OCI-LY1 (cell line): ENCODE results near the gene FOXJ1.

Experiments
- H2AFZ ChIP-seq: fragments of 200-600 bp; sonication (generic), shearing (Covaris generic); 2 replicates; pipeline ENCODE4 v1.6.0; 2014; ENCODE audit warnings: antibody characterized with exemption, mild to moderate bottlenecking, low read length
- H3F3A ChIP-seq: fragments of 200-600 bp; sonication (generic), shearing (Covaris generic); 2 replicates; pipeline ENCODE4 v1.6.0; 2014; ENCODE audit warnings: mild to moderate bottlenecking, antibody characterized with exemption, low read length, moderate library complexity; ENCODE audit not compliant: insufficient read depth
- H3K27ac ChIP-seq: fragments of 200-600 bp; sonication (generic); 2 replicates; pipeline ENCODE4 v1.5.1; 2014; ENCODE audit warnings: low read length, mixed run types, mild to moderate bottlenecking, low read depth; ENCODE audit not compliant: poor library complexity, severe bottlenecking
- H3K27me3 ChIP-seq: fragments of 200-600 bp; sonication (generic); 2 replicates; pipeline ENCODE4 v1.6.0; 2014; ENCODE audit warnings: antibody characterized with exemption, mild to moderate bottlenecking, low read length, moderate library complexity; ENCODE audit not compliant: insufficient read depth
- H3K36me3 ChIP-seq: fragments of 200-600 bp; sonication (generic); 2 replicates; pipeline ENCODE4 v1.6.1; 2014; ENCODE audit warnings: mild to moderate bottlenecking, antibody characterized with exemption, low read length, moderate library complexity, mixed read lengths; ENCODE audit not compliant: insufficient read depth
- H3K4me1 ChIP-seq: fragments of 200-600 bp; sonication (generic); 2 replicates; pipeline ENCODE4 v1.5.1; 2014; ENCODE audit warnings: mild to moderate bottlenecking, low read length, moderate library complexity; ENCODE audit not compliant: insufficient read depth, severe bottlenecking
- H3K4me2 ChIP-seq: fragments of 200-600 bp; sonication (generic), shearing (Covaris generic); 2 replicates; pipeline ENCODE4 v1.6.1; 2014; ENCODE audit warnings: low read length
- H3K4me3 ChIP-seq: fragments of 200-600 bp; sonication (generic); 2 replicates; pipeline ENCODE4 v1.5.1; 2014; ENCODE audit warnings: low read length, low read depth, mild to moderate bottlenecking, mixed read lengths; ENCODE audit not compliant: poor library complexity, severe bottlenecking
- H3K79me2 ChIP-seq: fragments of 200-600 bp; shearing (Covaris generic); 2 replicates; pipeline ENCODE4 v1.6.1; 2016; ENCODE audit warnings: mixed run types, low read length, mixed read lengths; ENCODE audit not compliant: insufficient read depth
- H3K9ac ChIP-seq: fragments of 200-600 bp; sonication (generic), shearing (Covaris generic); 2 replicates; pipeline ENCODE4 v1.6.1; 2014; ENCODE audit warnings: mild to moderate bottlenecking, low read length, mixed read lengths
- H3K9me2 ChIP-seq: fragments of 200-600 bp; sonication (generic), shearing (Covaris generic); 2 replicates; pipeline ENCODE4 v1.6.1; 2014; ENCODE audit warnings: low read depth, mild to moderate bottlenecking, low read length, mixed read lengths
- H3K9me3 ChIP-seq: fragments of 200-600 bp; shearing (Covaris generic); 2 replicates; pipeline ENCODE4 v1.6.1; 2014; ENCODE audit warnings: low read length, mixed read lengths
- H4K20me1 ChIP-seq: fragments of 200-600 bp; sonication (generic), shearing (Covaris generic); 2 replicates; pipeline ENCODE4 v1.6.0; 2016; ENCODE audit warnings: mild to moderate bottlenecking, low read length; ENCODE audit not compliant: insufficient read depth
- EZH2 ChIP-seq: fragments of 200-600 bp; sonication (generic), shearing (Covaris generic); IDR thresholded peaks from 2 replicates; pipeline ENCODE4 v1.8.0; 2017; ENCODE audit warnings: borderline replicate concordance, mixed run types, mild to moderate bottlenecking, antibody characterized with exemption, low read length, moderate library complexity, mixed read lengths
- TF ChIP-seq, protein P1 (sequence below): fragments of 200-600 bp; sonication (generic), shearing (Covaris generic); IDR thresholded peaks from 2 replicates; pipeline ENCODE4 v1.5.1; 2017; ENCODE audit warnings: mild to moderate bottlenecking, antibody characterized with exemption, low read length, moderate library complexity, mixed read lengths

The FOXJ1 gene

DNA sequence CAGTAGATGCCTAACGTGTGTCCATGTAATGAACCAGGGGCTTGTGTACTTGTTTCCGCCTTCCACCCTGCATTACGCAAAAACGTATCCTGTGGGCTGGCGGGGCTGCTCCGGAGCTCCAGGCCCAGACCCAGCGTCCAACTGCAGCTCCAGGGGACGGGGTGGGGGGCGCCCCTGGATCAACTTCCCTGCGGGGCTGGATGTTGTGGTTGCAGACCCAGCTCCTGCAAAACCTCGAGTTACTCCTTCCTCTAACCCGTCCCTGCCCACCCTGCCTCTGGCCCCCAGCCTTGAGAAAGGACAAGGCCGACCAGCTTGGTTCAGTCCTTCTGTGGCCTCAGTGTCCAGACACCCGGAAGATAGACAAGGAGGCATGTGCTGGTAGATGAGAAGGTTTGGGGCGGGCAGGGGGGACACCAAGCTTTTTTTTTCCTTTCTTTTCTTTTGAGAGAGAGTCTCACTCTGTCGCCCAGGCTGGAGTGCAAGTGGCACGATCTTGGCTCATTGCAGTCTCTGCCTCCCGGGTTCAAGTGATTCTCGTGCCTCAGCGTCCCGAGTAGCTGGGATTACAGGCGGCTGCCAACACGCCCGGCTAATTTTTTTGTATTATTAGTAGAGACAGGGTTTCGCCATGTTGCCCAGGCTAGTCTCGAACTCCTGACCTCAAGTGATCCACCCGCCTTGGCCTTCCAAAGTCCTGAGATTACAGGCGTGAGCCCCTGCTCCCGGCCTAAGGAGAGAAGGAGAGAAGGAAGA lies 36.7 kb downstream of the FOXJ1 start:
- Histone ChIP-seq H2AFZ (no peak overlapping the region), H3K9me2 (no peaks in the 10 kb centered on the region), H3K4me3 (peak overlapping the region; percentile 87), H3F3A (no peaks in the 10 kb centered on the region), H3K4me1 (peaks cover 12% of the 10 kb centered on the region), H3K79me2 (no peaks in the 10 kb centered on the region), H3K9ac (peak overlapping the region; percentile 80; the same call in 1 of the 2 replicates), H3K4me2 (peak overlapping the region; percentile 95), H3K27ac (no peak overlapping the region), H4K20me1 (no peaks in the 10 kb centered on the region), H3K36me3 (peaks cover 20% of the 10 kb centered on the region; the same call in 1 of the 2 replicates), H3K9me3 (no peaks in the 10 kb centered on the region), H3K27me3 (no peaks in the 10 kb centered on the region)
- TF ChIP-seq, protein P1, sequence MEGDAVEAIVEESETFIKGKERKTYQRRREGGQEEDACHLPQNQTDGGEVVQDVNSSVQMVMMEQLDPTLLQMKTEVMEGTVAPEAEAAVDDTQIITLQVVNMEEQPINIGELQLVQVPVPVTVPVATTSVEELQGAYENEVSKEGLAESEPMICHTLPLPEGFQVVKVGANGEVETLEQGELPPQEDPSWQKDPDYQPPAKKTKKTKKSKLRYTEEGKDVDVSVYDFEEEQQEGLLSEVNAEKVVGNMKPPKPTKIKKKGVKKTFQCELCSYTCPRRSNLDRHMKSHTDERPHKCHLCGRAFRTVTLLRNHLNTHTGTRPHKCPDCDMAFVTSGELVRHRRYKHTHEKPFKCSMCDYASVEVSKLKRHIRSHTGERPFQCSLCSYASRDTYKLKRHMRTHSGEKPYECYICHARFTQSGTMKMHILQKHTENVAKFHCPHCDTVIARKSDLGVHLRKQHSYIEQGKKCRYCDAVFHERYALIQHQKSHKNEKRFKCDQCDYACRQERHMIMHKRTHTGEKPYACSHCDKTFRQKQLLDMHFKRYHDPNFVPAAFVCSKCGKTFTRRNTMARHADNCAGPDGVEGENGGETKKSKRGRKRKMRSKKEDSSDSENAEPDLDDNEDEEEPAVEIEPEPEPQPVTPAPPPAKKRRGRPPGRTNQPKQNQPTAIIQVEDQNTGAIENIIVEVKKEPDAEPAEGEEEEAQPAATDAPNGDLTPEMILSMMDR, result no peak
- TF ChIP-seq EZH2, result no peak

DNA sequence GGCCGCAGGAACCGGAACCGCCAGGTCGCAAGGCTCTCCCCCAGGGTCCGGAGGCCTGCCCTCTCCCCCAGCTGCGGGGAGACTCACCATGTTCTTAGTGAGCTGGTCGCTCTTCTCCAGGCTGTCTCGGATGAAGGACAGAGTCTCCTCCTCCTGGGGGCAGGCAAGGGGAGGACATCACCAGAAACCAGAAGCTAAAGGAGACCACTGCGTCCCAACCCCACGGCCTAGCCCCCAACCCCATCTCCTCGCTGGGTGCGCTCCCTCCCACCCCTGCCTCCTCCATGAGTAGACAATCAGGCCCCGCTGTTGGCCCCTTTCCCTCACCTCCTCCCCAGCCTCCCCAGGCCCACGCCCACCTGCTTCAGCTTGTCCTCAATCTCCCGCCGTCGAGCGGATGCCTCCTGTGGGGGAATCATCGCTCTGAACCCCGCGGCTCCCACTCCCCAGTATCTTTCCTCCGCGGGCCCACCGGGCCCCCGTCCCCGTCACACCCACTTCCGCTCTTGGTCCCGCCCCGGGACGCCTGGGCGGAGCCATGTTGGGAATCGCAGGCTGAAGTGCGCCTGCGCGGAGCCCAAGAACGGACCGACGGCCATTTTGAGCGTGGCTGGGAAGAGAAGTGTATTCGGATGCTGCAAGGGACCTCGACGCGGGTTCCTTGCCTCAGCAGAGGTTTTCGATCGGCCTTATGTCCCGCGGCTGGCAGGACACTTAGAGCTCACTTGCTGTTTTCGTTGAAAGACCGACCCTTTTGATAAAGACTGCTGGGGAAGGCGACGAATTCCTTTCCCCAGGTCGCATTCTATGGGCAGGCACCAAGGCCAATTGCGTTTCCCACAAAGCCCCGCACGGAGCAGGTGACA lies 37.5 kb downstream of the FOXJ1 start, which contains the start of gene EXOC7:
TSS of gene EXOC7 (minus strand) at position 514 of the 866 bp plus-strand sequence. CDS start at position 419, 95 bp downstream.
- no peaks in the 10 kb centered on the region for H3K27me3 ChIP-seq
- H3K4me2 ChIP-seq, result peak within 1 kb of the TSS; percentile 95
- no peaks in the 10 kb centered on the region for H3K9me2 ChIP-seq
- H3F3A ChIP-seq, result no peaks in the 10 kb centered on the region
- H3K79me2 ChIP-seq, result no peaks in the 10 kb centered on the region
- H3K4me3 ChIP-seq, result peak within 1 kb of the TSS; percentile 87
- H3K36me3 ChIP-seq, result peaks cover 26% of the 10 kb centered on the region; the same call in 1 of the 2 replicates
- H3K4me1 ChIP-seq, result peaks cover 12% of the 10 kb centered on the region
- H4K20me1 ChIP-seq, result no peaks in the 10 kb centered on the region
- no peak within 1 kb of the TSS for H3K27ac ChIP-seq
- H2AFZ ChIP-seq, result no peak within 1 kb of the TSS
- no peaks in the 10 kb centered on the region for H3K9me3 ChIP-seq
- peak within 1 kb of the TSS; percentile 80 for H3K9ac ChIP-seq
- TF ChIP-seq, protein P1, result no peak
- TF ChIP-seq EZH2, result no peak

- no peaks in the 10 kb centered on the region for H3K9me2 ChIP-seq
- H3K4me3 ChIP-seq, result peak overlapping the region; percentile 87
- H2AFZ ChIP-seq, result no peak overlapping the region
- H3K79me2 ChIP-seq, result no peaks in the 10 kb centered on the region
- H3F3A ChIP-seq, result no peaks in the 10 kb centered on the region
- H3K4me1 ChIP-seq, result peaks cover 12% of the 10 kb centered on the region
- H4K20me1 ChIP-seq, result no peaks in the 10 kb centered on the region
- H3K27me3 ChIP-seq, result no peaks in the 10 kb centered on the region
- peak overlapping the region; percentile 80 for H3K9ac ChIP-seq
- no peak for TF ChIP-seq EZH2
- TF ChIP-seq, protein P1, result no peak
- H3K9me3 ChIP-seq, result no peaks in the 10 kb centered on the region
- no peak overlapping the region for H3K27ac ChIP-seq
- peaks cover 27% of the 10 kb centered on the region; the same call in 1 of the 2 replicates for H3K36me3 ChIP-seq
- H3K4me2 ChIP-seq, result peak overlapping the region; percentile 95
These were observed 38.1 kb downstream of the FOXJ1 start for GRCh38 chr17:76102944-76103273.
